HG02943 (cell line): Measurements from ENCODE around the gene PTMA.
"Not testable (repeated sequence)": the region's sequence is repeated elsewhere in the genome, so short reads cannot be mapped to it uniquely, and the experiment has no call there.

ENCODE experiments used
- ATAC-seq: cut with Tn5 transposase; IDR thresholded peaks from one replicate; pipeline ENCODE4 v1.9.1; 2021; ENCODE audit warnings: mild to moderate bottlenecking, low read depth, moderate library complexity; ENCODE audit not compliant: unreplicated experiment

The PTMA gene

DNA sequence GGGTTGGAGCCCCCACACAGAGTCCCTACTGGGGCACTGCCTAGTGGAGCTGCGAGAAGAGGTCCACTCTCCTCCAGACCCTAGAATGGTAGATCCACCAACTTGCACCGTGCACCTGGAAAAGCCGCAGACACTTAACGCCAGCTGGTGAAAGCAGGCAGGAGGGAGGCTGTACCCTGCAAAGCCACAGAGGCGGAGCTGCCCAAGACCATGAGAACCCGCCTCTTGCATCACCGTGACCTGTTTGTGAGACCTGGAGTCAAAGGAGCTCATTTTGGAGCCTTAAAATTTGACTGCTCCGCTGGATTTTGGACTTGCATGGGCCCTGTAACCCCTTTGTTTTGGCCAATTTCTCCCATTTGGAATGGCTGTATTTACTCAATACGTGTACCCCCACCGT is 40.7 kb downstream of the PTMA start:
- not testable (repeated sequence) for ATAC-seq

DNA sequence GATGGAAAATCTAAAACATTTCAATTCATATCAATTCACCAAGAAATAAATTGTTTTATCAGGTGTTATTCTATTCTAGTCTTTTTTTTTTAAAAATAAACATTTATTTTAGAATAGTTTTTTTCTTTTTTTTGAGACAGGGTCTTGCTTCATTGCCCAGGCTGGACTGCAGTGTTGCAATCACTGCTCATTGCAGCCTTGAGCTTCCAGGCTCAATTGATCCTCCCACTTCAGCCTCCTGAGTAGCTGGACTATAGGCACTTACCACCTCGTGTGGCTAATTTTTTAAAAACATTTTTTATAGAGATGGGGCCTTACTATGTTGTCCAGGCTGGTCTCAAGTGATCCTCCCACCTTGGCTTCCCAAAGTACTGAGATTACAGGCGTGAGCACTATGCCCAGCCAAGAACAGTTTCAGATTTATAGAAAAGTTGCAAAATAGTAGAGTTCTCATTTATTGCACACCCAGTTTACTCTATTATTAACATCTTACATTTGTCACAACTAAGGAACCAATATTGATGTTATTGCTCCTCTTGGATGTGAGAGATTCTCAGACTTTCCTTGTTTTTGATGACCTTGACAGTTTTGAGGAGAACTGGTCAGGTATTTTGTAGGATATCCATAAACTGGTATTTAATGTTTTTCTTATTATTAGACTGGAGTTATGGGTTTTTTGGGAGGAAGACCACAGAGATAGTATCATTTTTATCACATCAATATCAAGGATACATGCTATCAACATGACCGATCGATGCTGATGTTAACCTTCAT is 42.9 kb downstream of the PTMA start:
- no peak for ATAC-seq

DNA sequence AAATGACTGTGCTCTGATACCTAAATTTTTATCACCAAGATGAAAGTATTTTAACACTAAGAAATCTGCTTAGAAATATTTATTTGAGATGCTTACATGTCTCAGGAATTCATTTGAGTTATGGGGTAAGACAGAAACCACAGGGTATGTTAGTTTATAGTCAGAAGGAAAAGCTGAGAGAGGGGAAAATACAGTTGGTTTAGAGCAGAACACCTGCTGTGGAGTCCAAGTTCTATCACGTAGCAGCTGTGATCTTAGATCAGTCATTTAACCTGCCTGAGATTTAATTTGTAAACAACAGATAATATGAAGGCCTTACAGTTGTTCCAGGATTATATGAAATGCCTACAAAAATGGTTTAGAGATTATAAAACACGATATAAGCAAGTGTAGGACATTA is 43.7 kb downstream of the PTMA start:
- no peak for ATAC-seq

DNA sequence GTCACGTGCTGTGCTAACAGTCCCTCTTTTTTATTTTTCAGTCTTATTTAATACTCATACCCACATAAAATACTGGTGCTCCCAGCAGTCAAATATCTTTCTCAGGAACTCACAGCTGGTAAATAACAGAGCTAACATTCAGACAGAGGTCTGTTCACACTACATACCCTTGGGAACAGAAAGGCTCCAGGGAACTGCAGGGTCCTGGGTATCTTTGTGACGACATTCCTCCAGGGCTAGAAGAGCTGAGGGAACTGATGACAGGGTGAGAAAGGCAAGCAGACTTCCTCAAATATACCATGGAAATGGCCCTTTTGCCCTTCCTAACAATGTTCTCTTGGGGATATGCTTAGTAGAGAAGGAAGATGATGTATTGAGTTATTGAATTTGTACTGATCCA is 53.4 kb downstream of the PTMA start:
- no peak for ATAC-seq
